Thoracic aorta endothelial cell (primary cell): ENCODE data around the gene CAMKMT. TPM values are rescaled to one million over a fixed set of nuclear protein-coding genes. Genes with fewer than 3 reads are reported as not detected.

ENCODE experiments used
- total RNA-seq: library from RNA; depleted of rRNA; stranded (reverse); fragments of >200 nt; gene quantifications from 2 replicates; pipeline ENCODE4 v1.2.3, GENCODE V29; 2012

The CAMKMT gene
- 11.5 and 12.1 TPM in 2 replicates for total RNA-seq

GRCh38 chr2:44361330-44362206 is at the start of gene CAMKMT, which contains the start of gene PREPL:
CAMKMT (plus strand) TSS chr2:44361947.
PREPL (minus strand) TSS chr2:44361494; CDS start chr2:44346342, 15,152 bp downstream.

Other genes starting within 250 kb of the CAMKMT start
- gene PPM1B, start 193.1 kb upstream of the CAMKMT start, total RNA-seq = 23.9 and 31.7 TPM in 2 replicates
- 0.13 TPM in 1 of 2 replicates, not detected in the other for gene SLC3A1, start 86.5 kb upstream of the CAMKMT start, total RNA-seq
- 52.7 and 52.9 TPM in 2 replicates for gene PREPL, start 453 bp upstream of the CAMKMT start, total RNA-seq